ENCODE measurements around the gene IFFO2. TPM values are rescaled to one million over a fixed set of nuclear protein-coding genes. Genes with fewer than 3 reads are reported as not detected.

Gene IFFO2
- total RNA-seq, 1 experiment from 2014 or later: 15.6 TPM

GRCh38 chr1:18976096-18976495 lies 19.6 kb upstream of the IFFO2 start:
- H3K9ac ChIP-seq (ENCODE audit: low read length): no peak overlapping the region
- no peak overlapping the region for H3K4me2 ChIP-seq (ENCODE audit: low read length)
- TF ChIP-seq TCF7L2 (IDR thresholded peaks at IDR 0.05; ENCODE audit: borderline replicate concordance, extremely low read depth, insufficient read depth, insufficient read length) (no peak), CBX3 (IDR thresholded peaks at IDR 0.05; ENCODE audit: low read depth) (no peak), JUND (IDR thresholded peaks at IDR 0.05) (no peak), ZFX (IDR thresholded peaks at IDR 0.05) (no peak), SRF (IDR thresholded peaks at IDR 0.05; ENCODE audit: low read depth) (no peak), POLR2A (IDR thresholded peaks at IDR 0.05; ENCODE audit: borderline replicate concordance, extremely low read depth, insufficient read depth, insufficient read length) (no peak), EZH2 (IDR thresholded peaks at IDR 0.05) (no peak), ZNF274 (IDR thresholded peaks at IDR 0.05; ENCODE audit: low read depth, low read length) (no peak), RAD21 (IDR thresholded peaks at IDR 0.05; ENCODE audit: low read depth) (no peak), EGR1 (IDR thresholded peaks at IDR 0.05; ENCODE audit: low read depth) (no peak), CEBPB (IDR thresholded peaks at IDR 0.05; ENCODE audit: low read depth) (no peak), FOSL1 (IDR thresholded peaks at IDR 0.05; ENCODE audit: low read depth) (no peak), SIN3A (IDR thresholded peaks at IDR 0.05; ENCODE audit: low read depth) (no peak), ATF3 (IDR thresholded peaks at IDR 0.05) (no peak), EZH2phosphoT487 (IDR thresholded peaks at IDR 0.05; ENCODE audit: borderline replicate concordance) (no peak), MAX (IDR thresholded peaks at IDR 0.05) (no peak), POLR2AphosphoS5 (IDR thresholded peaks at IDR 0.05; ENCODE audit: low read depth, low read length) (no peak), REST (IDR thresholded peaks at IDR 0.05; ENCODE audit: low read depth) (no peak), ELF1 (IDR thresholded peaks at IDR 0.05; ENCODE audit: borderline replicate concordance, low read depth) (no peak)
- TF ChIP-seq, protein P1, sequence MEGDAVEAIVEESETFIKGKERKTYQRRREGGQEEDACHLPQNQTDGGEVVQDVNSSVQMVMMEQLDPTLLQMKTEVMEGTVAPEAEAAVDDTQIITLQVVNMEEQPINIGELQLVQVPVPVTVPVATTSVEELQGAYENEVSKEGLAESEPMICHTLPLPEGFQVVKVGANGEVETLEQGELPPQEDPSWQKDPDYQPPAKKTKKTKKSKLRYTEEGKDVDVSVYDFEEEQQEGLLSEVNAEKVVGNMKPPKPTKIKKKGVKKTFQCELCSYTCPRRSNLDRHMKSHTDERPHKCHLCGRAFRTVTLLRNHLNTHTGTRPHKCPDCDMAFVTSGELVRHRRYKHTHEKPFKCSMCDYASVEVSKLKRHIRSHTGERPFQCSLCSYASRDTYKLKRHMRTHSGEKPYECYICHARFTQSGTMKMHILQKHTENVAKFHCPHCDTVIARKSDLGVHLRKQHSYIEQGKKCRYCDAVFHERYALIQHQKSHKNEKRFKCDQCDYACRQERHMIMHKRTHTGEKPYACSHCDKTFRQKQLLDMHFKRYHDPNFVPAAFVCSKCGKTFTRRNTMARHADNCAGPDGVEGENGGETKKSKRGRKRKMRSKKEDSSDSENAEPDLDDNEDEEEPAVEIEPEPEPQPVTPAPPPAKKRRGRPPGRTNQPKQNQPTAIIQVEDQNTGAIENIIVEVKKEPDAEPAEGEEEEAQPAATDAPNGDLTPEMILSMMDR (IDR thresholded peaks at IDR 0.05 in 2 of 3, conservative IDR thresholded peaks at IDR 0.05 in 1 of 3; ENCODE audit: borderline replicate concordance in 1 of 3, insufficient read depth in 1 of 3, low read depth in 2 of 3, low read length in 2 of 3): no peak
- ChIA-PET RAD21 (ENCODE audit: low non-redundant PET in 1 of 2, low total read pairs in 2 of 2, uncharacterized antibody in 2 of 2, unreplicated experiment in 2 of 2) (no interaction called here), POLR2A (no interaction called here), CTCF (no interaction called here)
- no peak overlapping the region for H3K27ac ChIP-seq (ENCODE audit: low read depth, low read length)
- H3K9me3 ChIP-seq (ENCODE audit: control insufficient read depth in 1 of 2, insufficient read depth in 1 of 2, low read depth in 1 of 2, low read length in 2 of 2): peaks cover 4% of the 10 kb centered on the region in 2 experiments; a peak in 2 of 4 replicates
- intact Hi-C loops (cut with micrococcal nuclease): no loop called here
- no peak overlapping the region for H2AFZ ChIP-seq (ENCODE audit: low read depth, low read length, poor library complexity, severe bottlenecking)
- H3K9me2 ChIP-seq (ENCODE audit: insufficient read depth): no peaks in the 10 kb centered on the region
- DNase-seq (ENCODE audit: low read depth, low spot score) (no peak), ATAC-seq (no peak)
- BruUV-seq (replicated peaks): no TSS peak
- H3K27me3 ChIP-seq (ENCODE audit: insufficient read depth, low read length): no peaks in the 10 kb centered on the region
- H3K4me3 ChIP-seq (replicated peaks in 1 of 2; ENCODE audit: low read depth in 1 of 2, low read length in 2 of 2): no peak overlapping the region
- H4K20me1 ChIP-seq (ENCODE audit: insufficient read depth): no peaks in the 10 kb centered on the region
- no peaks in the 10 kb centered on the region for H3K79me2 ChIP-seq (ENCODE audit: insufficient read depth, low read length)
- peaks cover 13 to 22% of the 10 kb centered on the region in 2 experiments for H3K4me1 ChIP-seq (ENCODE audit: control insufficient read depth in 1 of 2, insufficient read depth in 2 of 2, low read length in 2 of 2)
- no peaks in the 10 kb centered on the region for H3K36me3 ChIP-seq (ENCODE audit: control insufficient read depth in 1 of 2, insufficient read depth in 2 of 2, low read length in 2 of 2)
